ENCODE results near the gene BAG3. TPM values are rescaled to one million over a fixed set of nuclear protein-coding genes. Genes with fewer than 3 reads are reported as not detected.

BAG3 gene
- total RNA-seq, 1 experiment from 2014 or later = 57.6 TPM

DNA sequence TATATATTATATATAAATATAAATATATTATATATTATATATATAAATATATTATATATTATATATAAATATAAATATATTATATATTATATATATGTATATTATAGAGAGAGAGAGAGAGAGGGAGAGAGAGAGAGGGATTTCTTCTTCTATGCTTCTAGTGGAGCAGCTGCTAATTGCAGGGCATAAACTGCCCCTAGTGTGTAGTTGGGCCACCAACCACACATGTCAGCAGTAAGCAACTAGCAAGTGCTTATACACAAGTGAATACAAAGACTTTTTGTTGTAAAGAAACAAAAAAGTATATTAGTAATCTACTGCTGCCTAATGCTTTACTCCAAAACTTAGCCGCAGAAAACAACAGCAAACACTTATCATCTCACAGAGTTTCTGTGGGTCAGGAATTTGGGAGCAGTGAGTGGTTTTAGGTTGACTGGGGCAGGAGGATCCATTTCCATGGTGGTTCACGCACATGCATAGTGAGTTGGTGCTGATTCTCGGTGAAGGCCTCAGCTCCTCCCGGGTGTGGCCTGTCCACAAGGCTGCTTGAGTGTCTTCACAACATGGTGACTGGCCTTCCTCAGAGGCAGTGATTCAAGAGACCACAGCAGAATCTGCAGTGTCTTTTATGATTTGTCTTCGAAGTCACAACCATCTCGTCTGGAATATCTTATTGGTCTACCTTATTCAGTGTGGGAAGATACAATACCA is 25.5 kb upstream of the BAG3 start:
- H3K4me3 ChIP-seq (ENCODE audit: low read depth, low read length, poor library complexity, severe bottlenecking) = no peak overlapping the region
- no peak for TF ChIP-seq EZH2 (IDR thresholded peaks at IDR 0.05; ENCODE audit: borderline replicate concordance, low read depth, low read length, poor library complexity, severe bottlenecking)
- TF ChIP-seq, protein P1, sequence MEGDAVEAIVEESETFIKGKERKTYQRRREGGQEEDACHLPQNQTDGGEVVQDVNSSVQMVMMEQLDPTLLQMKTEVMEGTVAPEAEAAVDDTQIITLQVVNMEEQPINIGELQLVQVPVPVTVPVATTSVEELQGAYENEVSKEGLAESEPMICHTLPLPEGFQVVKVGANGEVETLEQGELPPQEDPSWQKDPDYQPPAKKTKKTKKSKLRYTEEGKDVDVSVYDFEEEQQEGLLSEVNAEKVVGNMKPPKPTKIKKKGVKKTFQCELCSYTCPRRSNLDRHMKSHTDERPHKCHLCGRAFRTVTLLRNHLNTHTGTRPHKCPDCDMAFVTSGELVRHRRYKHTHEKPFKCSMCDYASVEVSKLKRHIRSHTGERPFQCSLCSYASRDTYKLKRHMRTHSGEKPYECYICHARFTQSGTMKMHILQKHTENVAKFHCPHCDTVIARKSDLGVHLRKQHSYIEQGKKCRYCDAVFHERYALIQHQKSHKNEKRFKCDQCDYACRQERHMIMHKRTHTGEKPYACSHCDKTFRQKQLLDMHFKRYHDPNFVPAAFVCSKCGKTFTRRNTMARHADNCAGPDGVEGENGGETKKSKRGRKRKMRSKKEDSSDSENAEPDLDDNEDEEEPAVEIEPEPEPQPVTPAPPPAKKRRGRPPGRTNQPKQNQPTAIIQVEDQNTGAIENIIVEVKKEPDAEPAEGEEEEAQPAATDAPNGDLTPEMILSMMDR (conservative IDR thresholded peaks at IDR 0.05; ENCODE audit: low read depth, low read length) = no peak

DNA sequence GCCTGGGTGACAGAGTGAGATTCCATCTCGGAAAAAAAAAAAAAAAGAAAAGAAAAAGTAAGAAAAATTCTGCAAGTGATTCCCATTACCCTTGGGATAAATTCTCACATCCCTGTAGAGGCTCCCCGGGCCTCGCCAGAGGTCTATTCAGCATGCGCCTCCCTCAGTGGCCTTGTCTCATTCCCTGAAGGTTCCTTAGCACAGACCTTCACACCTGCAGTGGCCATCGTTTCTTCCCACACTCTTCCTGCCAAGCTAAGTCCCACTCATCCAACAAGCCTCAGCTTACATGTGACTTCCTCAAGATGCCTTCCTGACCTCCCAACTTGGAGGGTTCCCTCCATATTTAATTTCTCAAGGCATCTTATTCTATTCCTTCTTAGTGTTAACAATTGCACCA is 20.9 kb upstream of the BAG3 start:
- ChIA-PET POLR2A (ENCODE audit: low non-redundant PET) (no interaction called here), CTCF (no interaction called here)
- Histone ChIP-seq H3K27me3 (replicated peaks; ENCODE audit: insufficient read depth, low read depth, low read length, poor library complexity) (no peaks in the 10 kb centered on the region), H3K4me1 (ENCODE audit: insufficient read depth, low read length, poor library complexity, severe bottlenecking) (no peaks in the 10 kb centered on the region), H3K36me3 (ENCODE audit: insufficient read depth, low read length, poor library complexity, severe bottlenecking) (no peaks in the 10 kb centered on the region), H3K4me3 (ENCODE audit: low read depth, low read length, poor library complexity, severe bottlenecking) (no peak overlapping the region), H3K9me3 (ENCODE audit: low read depth, low read length, poor library complexity, severe bottlenecking) (no peaks in the 10 kb centered on the region), H3K27ac (ENCODE audit: low read depth, low read length, poor library complexity, severe bottlenecking) (no peak overlapping the region)
- no peak for TF ChIP-seq EZH2 (IDR thresholded peaks at IDR 0.05; ENCODE audit: borderline replicate concordance, low read depth, low read length, poor library complexity, severe bottlenecking)
- TF ChIP-seq, protein P1 (conservative IDR thresholded peaks at IDR 0.05; ENCODE audit: low read depth, low read length) = no peak
- no TSS peak for BruUV-seq (replicated peaks)
- no peak for DNase-seq (ENCODE audit: low spot score)
- intact Hi-C loops (cut with micrococcal nuclease; ENCODE audit: unreplicated experiment) = no loop called here

More for the DNA sequence above, 25.5 kb upstream of the BAG3 start:
- intact Hi-C loops (cut with micrococcal nuclease; ENCODE audit: unreplicated experiment) = no loop called here
- H3K27me3 ChIP-seq (replicated peaks; ENCODE audit: insufficient read depth, low read depth, low read length, poor library complexity) = no peaks in the 10 kb centered on the region
- DNase-seq (ENCODE audit: low spot score) = no peak
- no peaks in the 10 kb centered on the region for H3K9me3 ChIP-seq (ENCODE audit: low read depth, low read length, poor library complexity, severe bottlenecking)
- ChIA-PET POLR2A (ENCODE audit: low non-redundant PET) (no interaction called here), CTCF (no interaction called here)
- peaks cover 7% of the 10 kb centered on the region for H3K4me1 ChIP-seq (ENCODE audit: insufficient read depth, low read length, poor library complexity, severe bottlenecking)
- no TSS peak for BruUV-seq (replicated peaks)
- no peak overlapping the region for H3K27ac ChIP-seq (ENCODE audit: low read depth, low read length, poor library complexity, severe bottlenecking)
- no peaks in the 10 kb centered on the region for H3K36me3 ChIP-seq (ENCODE audit: insufficient read depth, low read length, poor library complexity, severe bottlenecking)

DNA sequence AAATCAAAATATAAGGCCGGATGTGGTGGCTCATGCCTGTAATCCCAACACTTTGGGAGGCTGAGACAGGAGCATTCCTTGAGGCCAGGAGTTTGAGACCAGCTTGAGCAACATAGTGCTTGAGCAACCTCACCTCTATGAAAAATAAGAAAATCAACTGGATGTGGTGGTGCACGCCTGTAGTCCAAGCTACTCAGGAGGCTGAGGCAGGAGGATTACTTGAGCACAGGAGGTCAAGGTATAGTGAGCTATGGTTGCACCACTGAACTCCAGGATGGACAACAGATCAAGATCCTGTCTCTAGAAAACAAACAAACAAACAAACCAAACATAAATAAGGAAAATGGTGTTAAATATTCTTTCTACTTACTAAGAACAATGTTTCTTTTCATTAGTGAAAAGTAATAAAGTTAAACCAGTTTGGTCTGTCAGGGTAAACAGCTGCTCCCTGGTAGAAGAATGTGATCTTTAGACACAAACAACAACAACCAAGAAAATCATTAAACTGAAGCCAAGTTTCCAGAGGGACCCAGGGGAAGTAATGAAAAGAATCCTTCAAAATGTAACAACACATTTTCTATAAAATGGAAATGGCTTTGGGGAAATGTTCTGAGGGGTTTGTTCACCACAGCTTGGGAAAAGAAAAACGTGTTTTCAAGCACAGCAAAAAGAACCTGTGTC is 17.5 kb upstream of the BAG3 start:
- POLR2A ChIA-PET (ENCODE audit: low non-redundant PET) = interaction anchor here (0.6 kb wide), 1 partner anchor 35 kb away, joined by 5 read pairs; no protein-coding TSS in a partner anchor
- TF ChIP-seq, protein P1 (conservative IDR thresholded peaks at IDR 0.05; ENCODE audit: low read depth, low read length) = no peak
- TF ChIP-seq EZH2 (IDR thresholded peaks at IDR 0.05; ENCODE audit: borderline replicate concordance, low read depth, low read length, poor library complexity, severe bottlenecking) = no peak

More for the DNA sequence above, 17.5 kb upstream of the BAG3 start:
- Histone ChIP-seq H3K36me3 (ENCODE audit: insufficient read depth, low read length, poor library complexity, severe bottlenecking) (no peaks in the 10 kb centered on the region), H3K9me3 (ENCODE audit: low read depth, low read length, poor library complexity, severe bottlenecking) (no peaks in the 10 kb centered on the region), H3K27ac (ENCODE audit: low read depth, low read length, poor library complexity, severe bottlenecking) (no peak overlapping the region), H3K27me3 (replicated peaks; ENCODE audit: insufficient read depth, low read depth, low read length, poor library complexity) (no peaks in the 10 kb centered on the region), H3K4me1 (ENCODE audit: insufficient read depth, low read length, poor library complexity, severe bottlenecking) (no peaks in the 10 kb centered on the region), H3K4me3 (ENCODE audit: low read depth, low read length, poor library complexity, severe bottlenecking) (no peak overlapping the region)
- no peak for DNase-seq (ENCODE audit: low spot score)
- intact Hi-C loops (cut with micrococcal nuclease; ENCODE audit: unreplicated experiment) = no loop called here
- CTCF ChIA-PET = no interaction called here
- no TSS peak for BruUV-seq (replicated peaks)
